ENCODE results near the gene CUEDC2. TPM values are rescaled to one million over a fixed set of nuclear protein-coding genes. Genes with fewer than 3 reads are reported as not detected.

The CUEDC2 gene
- total RNA-seq, 1 experiment from 2014 or later, result 40.2 TPM

DNA sequence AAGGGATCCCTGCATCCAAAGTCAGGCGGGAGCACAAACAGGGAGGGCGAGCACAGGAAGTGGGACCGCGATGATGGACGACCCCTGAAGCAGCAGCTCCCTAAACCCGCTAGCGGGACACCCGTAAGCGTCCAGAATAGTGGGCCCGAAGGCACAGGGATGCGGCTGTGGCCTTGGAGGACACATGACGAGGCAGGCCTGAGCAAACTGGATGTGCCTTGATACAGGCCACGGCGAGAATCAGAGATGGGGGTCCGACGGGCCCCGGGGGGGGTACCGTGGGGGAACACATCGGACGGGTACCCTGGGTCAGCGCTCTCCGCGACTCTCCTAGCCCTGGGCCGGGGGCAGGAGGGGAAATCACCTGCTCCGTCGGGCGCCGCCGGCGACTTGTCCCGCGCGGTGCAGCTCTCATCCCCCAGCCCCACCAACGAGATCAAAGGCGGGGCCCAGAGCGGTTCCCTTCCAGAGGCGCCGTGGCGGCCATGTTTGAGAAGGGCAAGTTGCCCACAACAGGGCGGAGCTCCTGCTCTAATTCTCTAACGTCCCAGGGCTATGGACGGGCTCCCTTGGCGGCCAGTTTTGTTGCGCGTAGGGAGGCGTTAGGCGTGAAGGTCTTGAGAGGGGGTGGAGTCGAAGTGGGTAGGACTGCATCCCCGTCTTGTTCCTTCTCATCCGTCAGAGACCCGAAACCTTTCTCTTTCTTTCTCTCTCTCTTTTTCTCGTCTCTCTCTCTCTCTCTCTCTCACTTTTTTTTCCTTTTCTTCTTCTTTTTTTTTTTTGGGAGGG lies at the start of gene CUEDC2 (continued):
- TF ChIP-seq, protein P1, sequence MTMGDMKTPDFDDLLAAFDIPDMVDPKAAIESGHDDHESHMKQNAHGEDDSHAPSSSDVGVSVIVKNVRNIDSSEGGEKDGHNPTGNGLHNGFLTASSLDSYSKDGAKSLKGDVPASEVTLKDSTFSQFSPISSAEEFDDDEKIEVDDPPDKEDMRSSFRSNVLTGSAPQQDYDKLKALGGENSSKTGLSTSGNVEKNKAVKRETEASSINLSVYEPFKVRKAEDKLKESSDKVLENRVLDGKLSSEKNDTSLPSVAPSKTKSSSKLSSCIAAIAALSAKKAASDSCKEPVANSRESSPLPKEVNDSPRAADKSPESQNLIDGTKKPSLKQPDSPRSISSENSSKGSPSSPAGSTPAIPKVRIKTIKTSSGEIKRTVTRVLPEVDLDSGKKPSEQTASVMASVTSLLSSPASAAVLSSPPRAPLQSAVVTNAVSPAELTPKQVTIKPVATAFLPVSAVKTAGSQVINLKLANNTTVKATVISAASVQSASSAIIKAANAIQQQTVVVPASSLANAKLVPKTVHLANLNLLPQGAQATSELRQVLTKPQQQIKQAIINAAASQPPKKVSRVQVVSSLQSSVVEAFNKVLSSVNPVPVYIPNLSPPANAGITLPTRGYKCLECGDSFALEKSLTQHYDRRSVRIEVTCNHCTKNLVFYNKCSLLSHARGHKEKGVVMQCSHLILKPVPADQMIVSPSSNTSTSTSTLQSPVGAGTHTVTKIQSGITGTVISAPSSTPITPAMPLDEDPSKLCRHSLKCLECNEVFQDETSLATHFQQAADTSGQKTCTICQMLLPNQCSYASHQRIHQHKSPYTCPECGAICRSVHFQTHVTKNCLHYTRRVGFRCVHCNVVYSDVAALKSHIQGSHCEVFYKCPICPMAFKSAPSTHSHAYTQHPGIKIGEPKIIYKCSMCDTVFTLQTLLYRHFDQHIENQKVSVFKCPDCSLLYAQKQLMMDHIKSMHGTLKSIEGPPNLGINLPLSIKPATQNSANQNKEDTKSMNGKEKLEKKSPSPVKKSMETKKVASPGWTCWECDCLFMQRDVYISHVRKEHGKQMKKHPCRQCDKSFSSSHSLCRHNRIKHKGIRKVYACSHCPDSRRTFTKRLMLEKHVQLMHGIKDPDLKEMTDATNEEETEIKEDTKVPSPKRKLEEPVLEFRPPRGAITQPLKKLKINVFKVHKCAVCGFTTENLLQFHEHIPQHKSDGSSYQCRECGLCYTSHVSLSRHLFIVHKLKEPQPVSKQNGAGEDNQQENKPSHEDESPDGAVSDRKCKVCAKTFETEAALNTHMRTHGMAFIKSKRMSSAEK (CRISPR knock-in tag; IDR thresholded peaks at IDR 0.05; ENCODE audit: borderline replicate concordance), result no peak
- no peak for TF ChIP-seq ZNF121 (CRISPR knock-in tag; IDR thresholded peaks at IDR 0.05)
- no peak for TF ChIP-seq ZNF219 (CRISPR knock-in tag; IDR thresholded peaks at IDR 0.05; ENCODE audit: borderline replicate concordance)
- no peak for TF ChIP-seq NFATC4 (CRISPR knock-in tag; IDR thresholded peaks at IDR 0.05)
- TF ChIP-seq, protein P2, sequence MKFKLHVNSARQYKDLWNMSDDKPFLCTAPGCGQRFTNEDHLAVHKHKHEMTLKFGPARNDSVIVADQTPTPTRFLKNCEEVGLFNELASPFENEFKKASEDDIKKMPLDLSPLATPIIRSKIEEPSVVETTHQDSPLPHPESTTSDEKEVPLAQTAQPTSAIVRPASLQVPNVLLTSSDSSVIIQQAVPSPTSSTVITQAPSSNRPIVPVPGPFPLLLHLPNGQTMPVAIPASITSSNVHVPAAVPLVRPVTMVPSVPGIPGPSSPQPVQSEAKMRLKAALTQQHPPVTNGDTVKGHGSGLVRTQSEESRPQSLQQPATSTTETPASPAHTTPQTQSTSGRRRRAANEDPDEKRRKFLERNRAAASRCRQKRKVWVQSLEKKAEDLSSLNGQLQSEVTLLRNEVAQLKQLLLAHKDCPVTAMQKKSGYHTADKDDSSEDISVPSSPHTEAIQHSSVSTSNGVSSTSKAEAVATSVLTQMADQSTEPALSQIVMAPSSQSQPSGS (CRISPR knock-in tag; IDR thresholded peaks at IDR 0.05; ENCODE audit: borderline replicate concordance, low read depth), result no peak
- TF ChIP-seq TCF7 (CRISPR knock-in tag; IDR thresholded peaks at IDR 0.05; ENCODE audit: low read depth), result no peak
- TF ChIP-seq, protein P3, sequence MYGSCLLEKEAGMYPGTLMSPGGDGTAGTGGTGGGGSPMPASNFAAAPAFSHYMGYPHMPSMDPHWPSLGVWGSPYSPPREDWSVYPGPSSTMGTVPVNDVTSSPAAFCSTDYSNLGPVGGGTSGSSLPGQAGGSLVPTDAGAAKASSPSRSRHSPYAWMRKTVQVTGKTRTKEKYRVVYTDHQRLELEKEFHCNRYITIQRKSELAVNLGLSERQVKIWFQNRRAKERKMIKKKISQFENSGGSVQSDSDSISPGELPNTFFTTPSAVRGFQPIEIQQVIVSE (CRISPR knock-in tag; IDR thresholded peaks at IDR 0.05; ENCODE audit: borderline replicate concordance), result no peak
- TF ChIP-seq SP1 (CRISPR knock-in tag; conservative IDR thresholded peaks at IDR 0.05), result peak; percentile 100
- TF ChIP-seq SMAD3 (CRISPR knock-in tag; IDR thresholded peaks at IDR 0.05; ENCODE audit: borderline replicate concordance), result no peak
- no peak for TF ChIP-seq GRHL2 (CRISPR knock-in tag; IDR thresholded peaks at IDR 0.05; ENCODE audit: insufficient replicate concordance, severe bottlenecking)
- TF ChIP-seq GABPB1 (CRISPR knock-in tag; IDR thresholded peaks at IDR 0.05), result peak; percentile 27; the same call in 1 of the 2 replicates
- TF ChIP-seq RELA (CRISPR knock-in tag; IDR thresholded peaks at IDR 0.05; ENCODE audit: borderline replicate concordance), result 0 out of 2 replicates have a peak, but pooled peaks have one; percentile 63
- TF ChIP-seq ZBTB21 (CRISPR knock-in tag; IDR thresholded peaks at IDR 0.05; ENCODE audit: borderline replicate concordance), result no peak
- no peak for TF ChIP-seq NR3C1 (CRISPR knock-in tag; conservative IDR thresholded peaks at IDR 0.05; ENCODE audit: low read depth)
- no peak for TF ChIP-seq ZNF671 (CRISPR knock-in tag; IDR thresholded peaks at IDR 0.05)
- TF ChIP-seq, protein P4, sequence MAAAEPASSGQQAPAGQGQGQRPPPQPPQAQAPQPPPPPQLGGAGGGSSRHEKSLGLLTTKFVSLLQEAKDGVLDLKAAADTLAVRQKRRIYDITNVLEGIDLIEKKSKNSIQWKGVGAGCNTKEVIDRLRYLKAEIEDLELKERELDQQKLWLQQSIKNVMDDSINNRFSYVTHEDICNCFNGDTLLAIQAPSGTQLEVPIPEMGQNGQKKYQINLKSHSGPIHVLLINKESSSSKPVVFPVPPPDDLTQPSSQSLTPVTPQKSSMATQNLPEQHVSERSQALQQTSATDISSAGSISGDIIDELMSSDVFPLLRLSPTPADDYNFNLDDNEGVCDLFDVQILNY (CRISPR knock-in tag; IDR thresholded peaks at IDR 0.05), result 0 out of 2 replicates have a peak, but pooled peaks have one; percentile 48
- TF ChIP-seq RORB (CRISPR knock-in tag; IDR thresholded peaks at IDR 0.05), result no peak
- TF ChIP-seq CBFB (CRISPR knock-in tag; IDR thresholded peaks at IDR 0.05; ENCODE audit: low read depth), result no peak; the same call in 1 of the 2 replicates
- TF ChIP-seq, protein P5, sequence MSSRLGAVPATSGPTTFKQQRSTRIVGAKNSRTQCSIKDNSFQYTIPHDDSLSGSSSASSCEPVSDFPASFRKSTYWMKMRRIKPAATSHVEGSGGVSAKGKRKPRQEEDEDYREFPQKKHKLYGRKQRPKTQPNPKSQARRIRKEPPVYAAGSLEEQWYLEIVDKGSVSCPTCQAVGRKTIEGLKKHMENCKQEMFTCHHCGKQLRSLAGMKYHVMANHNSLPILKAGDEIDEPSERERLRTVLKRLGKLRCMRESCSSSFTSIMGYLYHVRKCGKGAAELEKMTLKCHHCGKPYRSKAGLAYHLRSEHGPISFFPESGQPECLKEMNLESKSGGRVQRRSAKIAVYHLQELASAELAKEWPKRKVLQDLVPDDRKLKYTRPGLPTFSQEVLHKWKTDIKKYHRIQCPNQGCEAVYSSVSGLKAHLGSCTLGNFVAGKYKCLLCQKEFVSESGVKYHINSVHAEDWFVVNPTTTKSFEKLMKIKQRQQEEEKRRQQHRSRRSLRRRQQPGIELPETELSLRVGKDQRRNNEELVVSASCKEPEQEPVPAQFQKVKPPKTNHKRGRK (CRISPR knock-in tag; IDR thresholded peaks at IDR 0.05; ENCODE audit: borderline replicate concordance), result 0 out of 2 replicates have a peak, but pooled peaks have one; percentile 27
- no peak for TF ChIP-seq FOXJ3 (CRISPR knock-in tag; IDR thresholded peaks at IDR 0.05; ENCODE audit: borderline replicate concordance)
- no peak for TF ChIP-seq ZNF396 (CRISPR knock-in tag; IDR thresholded peaks at IDR 0.05; ENCODE audit: borderline replicate concordance)
- no peak for TF ChIP-seq HMGA2 (CRISPR knock-in tag; IDR thresholded peaks at IDR 0.05)
- TF ChIP-seq, protein P6, sequence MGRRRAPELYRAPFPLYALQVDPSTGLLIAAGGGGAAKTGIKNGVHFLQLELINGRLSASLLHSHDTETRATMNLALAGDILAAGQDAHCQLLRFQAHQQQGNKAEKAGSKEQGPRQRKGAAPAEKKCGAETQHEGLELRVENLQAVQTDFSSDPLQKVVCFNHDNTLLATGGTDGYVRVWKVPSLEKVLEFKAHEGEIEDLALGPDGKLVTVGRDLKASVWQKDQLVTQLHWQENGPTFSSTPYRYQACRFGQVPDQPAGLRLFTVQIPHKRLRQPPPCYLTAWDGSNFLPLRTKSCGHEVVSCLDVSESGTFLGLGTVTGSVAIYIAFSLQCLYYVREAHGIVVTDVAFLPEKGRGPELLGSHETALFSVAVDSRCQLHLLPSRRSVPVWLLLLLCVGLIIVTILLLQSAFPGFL (CRISPR knock-in tag; IDR thresholded peaks at IDR 0.05; ENCODE audit: borderline replicate concordance), result 0 out of 2 replicates have a peak, but pooled peaks have one; percentile 42
- TF ChIP-seq, protein P7, sequence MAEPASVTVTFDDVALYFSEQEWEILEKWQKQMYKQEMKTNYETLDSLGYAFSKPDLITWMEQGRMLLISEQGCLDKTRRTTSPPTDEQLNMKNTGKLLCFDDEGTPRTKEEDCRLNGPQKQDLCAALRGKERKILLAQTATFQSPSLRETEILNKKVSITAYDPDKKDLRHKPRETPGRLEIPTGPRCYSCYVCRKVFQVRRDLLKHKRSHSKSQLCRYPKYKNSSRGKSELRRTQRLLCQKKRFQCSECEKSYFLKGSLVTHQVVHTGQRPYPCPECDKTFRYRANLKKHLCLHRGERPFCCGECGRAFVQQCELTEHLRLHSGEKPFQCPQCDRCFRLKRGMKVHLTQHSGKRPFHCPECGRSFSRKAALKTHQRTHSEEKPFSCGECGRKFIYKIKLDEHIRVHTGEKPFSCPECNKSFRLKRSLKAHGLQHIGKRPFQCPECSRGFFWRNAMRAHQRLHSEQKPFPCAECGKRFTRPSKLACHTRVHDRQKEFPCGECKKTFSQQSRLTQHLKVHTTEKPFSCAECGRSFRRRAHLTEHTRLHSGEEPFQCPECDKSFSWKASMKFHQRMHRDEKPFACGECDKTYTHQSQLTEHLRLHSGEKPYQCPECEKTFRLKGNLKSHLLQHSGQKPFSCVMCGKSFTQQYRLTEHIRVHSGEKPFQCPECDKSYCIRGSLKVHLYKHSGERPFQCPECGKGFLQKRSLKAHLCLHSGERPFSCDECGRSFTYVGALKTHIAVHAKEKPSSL (CRISPR knock-in tag; conservative IDR thresholded peaks at IDR 0.05), result no peak

All from WTC11 (cell line).